ENCODE measurements around the gene MRPS18A. TPM values are rescaled to one million over a fixed set of nuclear protein-coding genes. Genes with fewer than 3 reads are reported as not detected.
"Not testable (repeated sequence)": the region's sequence is repeated elsewhere in the genome, so short reads cannot be mapped to it uniquely, and the experiment has no call there.

Gene MRPS18A
- total and polyA plus RNA-seq, 9 of the 15 experiments (the other 6 are each of a cell fraction or from before 2014, with no cell fraction given), result 87.5 to 243 (median 125) TPM

DNA sequence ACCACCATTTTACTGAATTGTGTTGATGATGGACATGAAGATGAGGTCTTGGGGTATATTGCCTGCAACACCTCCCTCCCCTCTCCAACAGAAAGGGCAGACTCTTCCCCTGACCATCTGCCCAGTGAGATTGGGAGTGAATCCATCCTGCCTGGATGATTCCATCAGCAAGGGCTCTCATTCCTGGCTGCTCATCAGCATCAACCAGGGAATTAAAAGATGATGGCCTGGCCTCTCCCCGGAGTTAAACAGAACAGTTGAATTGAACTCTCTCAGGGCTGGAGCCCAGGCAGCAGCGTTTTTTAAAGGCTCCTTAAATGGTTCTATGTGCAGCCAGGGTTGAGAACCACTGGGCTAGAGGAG lies 14.6 kb upstream of the MRPS18A start:
- FAIRE-seq (no peak), DNase-seq (ENCODE audit: extremely low read depth in 1 of 4, low spot score in 3 of 4) (no peak), ATAC-seq (peak; percentile 21; the same call in 2 of the 3 replicates)
- H3K36me3 ChIP-seq (ENCODE audit: control insufficient read depth, insufficient read depth, low read length), result no peaks in the 10 kb centered on the region
- H3K27ac ChIP-seq (ENCODE audit: extremely low read depth, low read depth, low read length), result peak overlapping the region; percentile 75
- H3K27me3 ChIP-seq (ENCODE audit: control insufficient read depth in 2 of 2, insufficient read depth in 2 of 2, low read length in 2 of 2), result no peaks in the 10 kb centered on the region
- in situ Hi-C loops (cut with MboI), result no loop called here
- H4K20me1 ChIP-seq (replicated peaks; ENCODE audit: control insufficient read depth, insufficient read depth, low read length), result no peaks in the 10 kb centered on the region
- peak overlapping the region; percentile 98 for H2AFZ ChIP-seq (ENCODE audit: low read depth, low read length)
- H3K4me3 ChIP-seq, result no peak overlapping the region
- 0 out of 2 replicates have a peak, but pooled peaks have one; percentile 54 for TF ChIP-seq ZNF197 (CRISPR knock-in tag; IDR thresholded peaks at IDR 0.05; ENCODE audit: low read depth)
- TF ChIP-seq, protein P1, sequence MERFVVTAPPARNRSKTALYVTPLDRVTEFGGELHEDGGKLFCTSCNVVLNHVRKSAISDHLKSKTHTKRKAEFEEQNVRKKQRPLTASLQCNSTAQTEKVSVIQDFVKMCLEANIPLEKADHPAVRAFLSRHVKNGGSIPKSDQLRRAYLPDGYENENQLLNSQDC (CRISPR knock-in tag; IDR thresholded peaks at IDR 0.05), result no peak
- H3K9me1 ChIP-seq (ENCODE audit: control insufficient read depth, insufficient read depth, low read length), result no peaks in the 10 kb centered on the region
- 7% methylated on average over 2 of the region's 2 CpGs for WGBS (ENCODE audit: insufficient coverage, low coverage, missing lambda C conversion rate)
- peaks cover 13 to 55% of the 10 kb centered on the region in 2 experiments for H3K4me1 ChIP-seq (replicated peaks in 1 of 2; ENCODE audit: control insufficient read depth in 2 of 2, insufficient read depth in 2 of 2, low read length in 2 of 2)
- no TSS peak for BruUV-seq (replicated peaks)
- H3K4me2 ChIP-seq (ENCODE audit: insufficient read depth, low read length), result peak overlapping the region; percentile 71
- no peaks in the 10 kb centered on the region for H3K79me2 ChIP-seq (ENCODE audit: control insufficient read depth, insufficient read depth, low read length)
- ChIA-PET POLR2A (interaction anchor here (0.6 to 2.9 kb wide), 3 partner anchors 11 to 81 kb away, joined by 3 to 10 read pairs (median 3); partner anchors contain the start of gene MRPS18A), CTCF (ENCODE audit: low intra/inter-chr PET ratio) (interaction anchor here (0.6 to 0.8 kb wide), 2 partner anchors 56 to 69 kb away, joined by 3 read pairs; no protein-coding TSS in a partner anchor)
- intact Hi-C loops (cut with micrococcal nuclease), result no loop called here
- no peaks in the 10 kb centered on the region for H3K9me3 ChIP-seq (replicated peaks; ENCODE audit: control insufficient read depth, insufficient read depth, low read depth, low read length)
- H3K9ac ChIP-seq (ENCODE audit: insufficient read depth in 1 of 2, low read depth in 2 of 2, low read length in 2 of 2), result peak overlapping the region; percentile 69 to 80; a peak in 3 of 4 replicates

DNA sequence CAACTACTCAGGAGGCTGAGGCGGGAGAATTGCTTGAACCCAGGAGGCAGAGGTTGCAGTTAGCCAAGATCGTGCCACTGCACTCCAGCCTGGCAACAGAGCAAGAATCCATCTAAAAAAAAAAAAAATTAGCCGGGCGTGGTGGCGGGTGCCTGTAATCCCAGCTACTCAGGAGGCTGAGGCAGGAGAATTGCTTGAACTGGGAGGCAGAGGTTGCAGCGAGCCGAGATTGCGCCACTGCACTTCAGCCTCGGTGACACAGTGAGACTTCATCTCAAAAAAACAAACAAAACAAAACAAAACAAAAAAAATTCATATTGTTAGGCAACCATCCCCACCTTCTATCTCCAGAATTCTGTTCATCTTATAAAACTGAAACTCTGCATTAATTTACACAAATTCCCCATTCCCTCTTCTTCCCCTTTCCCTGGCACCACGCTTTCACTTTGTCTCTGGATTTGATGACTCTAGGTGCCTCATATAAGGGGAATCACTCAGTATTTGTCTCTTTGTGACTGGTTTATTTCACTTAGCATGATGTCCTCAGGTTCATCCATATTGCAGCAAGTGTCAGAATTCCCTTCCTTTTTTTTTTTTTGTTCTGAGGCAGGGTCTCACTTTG lies 13.5 kb upstream of the MRPS18A start:
- H3K79me2 ChIP-seq (ENCODE audit: control insufficient read depth, insufficient read depth, low read length); intact Hi-C loops (cut with micrococcal nuclease); DNase-seq (ENCODE audit: extremely low read depth in 1 of 4, low spot score in 3 of 4); CTCF ChIA-PET (ENCODE audit: low intra/inter-chr PET ratio); H3K4me2 ChIP-seq (ENCODE audit: insufficient read depth, low read length); H3K9me1 ChIP-seq (ENCODE audit: control insufficient read depth, insufficient read depth, low read length); H3K27me3 ChIP-seq (ENCODE audit: control insufficient read depth in 2 of 2, insufficient read depth in 2 of 2, low read length in 2 of 2); BruUV-seq (replicated peaks); H3K9me3 ChIP-seq (replicated peaks; ENCODE audit: control insufficient read depth, insufficient read depth, low read depth, low read length); ATAC-seq; H3K4me3 ChIP-seq; FAIRE-seq; in situ Hi-C loops (cut with MboI); H3K27ac ChIP-seq (ENCODE audit: extremely low read depth, low read depth, low read length); H3K9ac ChIP-seq (ENCODE audit: insufficient read depth in 1 of 2, low read depth in 2 of 2, low read length in 2 of 2); H4K20me1 ChIP-seq (replicated peaks; ENCODE audit: control insufficient read depth, insufficient read depth, low read length); H3K36me3 ChIP-seq (ENCODE audit: control insufficient read depth, insufficient read depth, low read length): not testable (repeated sequence)
- Histone ChIP-seq H3K4me1 (replicated peaks in 1 of 2; ENCODE audit: control insufficient read depth in 2 of 2, insufficient read depth in 2 of 2, low read length in 2 of 2) (peaks cover 13 to 45% of the 10 kb centered on the region in 2 experiments), H2AFZ (ENCODE audit: low read depth, low read length) (peak overlapping the region; percentile 98; the same call in 1 of the 2 replicates)
- peak; percentile 50 for TF ChIP-seq CEBPB (tag; IDR thresholded peaks at IDR 0.05)
- WGBS (ENCODE audit: insufficient coverage, low coverage, missing lambda C conversion rate), result 83% methylated on average over 7 of the region's 10 CpGs
- POLR2A ChIA-PET, result interaction anchor here (1.0 to 2.9 kb wide), 2 partner anchors 12 to 18 kb away, joined by 3 to 10 read pairs; no protein-coding TSS in a partner anchor
